Putamen (tissue), 1 donor: ENCODE results near the gene NANOS3.

Experiments used
- DNase-seq: peaks from one replicate; pipeline ENCODE4 v3.0.0-alpha.2; 2016; ENCODE audit warnings: low spot score

NANOS3 gene

GRCh38 chr19:13885826-13886365, 9.0 kb downstream of the NANOS3 start:
- no peak for DNase-seq

DNA sequence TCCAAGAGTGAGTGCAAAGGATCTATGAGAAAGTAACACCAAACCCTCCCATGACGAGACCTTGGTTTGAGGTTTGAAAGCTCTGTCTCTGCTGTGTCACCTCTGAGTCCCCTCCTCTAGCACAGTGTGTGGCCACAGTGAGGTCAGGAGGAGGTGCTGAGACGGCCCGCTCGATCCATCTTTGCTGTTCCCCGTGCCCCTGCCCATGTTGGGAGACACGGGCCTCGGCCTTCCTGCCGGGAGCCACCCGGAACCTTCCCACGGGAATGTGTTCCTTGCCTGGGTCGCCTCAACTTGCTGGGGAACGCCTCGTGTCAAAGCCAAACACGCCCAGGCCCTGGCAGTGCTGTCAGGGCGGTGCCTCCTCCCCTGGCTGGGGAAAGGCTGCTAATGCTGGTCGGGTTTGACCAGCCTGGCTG, 10.1 kb downstream of the NANOS3 start:
- DNase-seq: no peak

GRCh38 chr19:13887517-13887916, 10.6 kb downstream of the NANOS3 start:
- DNase-seq: no peak

GRCh38 chr19:13888281-13888680, 11.3 kb downstream of the NANOS3 start:
- DNase-seq: no peak

DNA sequence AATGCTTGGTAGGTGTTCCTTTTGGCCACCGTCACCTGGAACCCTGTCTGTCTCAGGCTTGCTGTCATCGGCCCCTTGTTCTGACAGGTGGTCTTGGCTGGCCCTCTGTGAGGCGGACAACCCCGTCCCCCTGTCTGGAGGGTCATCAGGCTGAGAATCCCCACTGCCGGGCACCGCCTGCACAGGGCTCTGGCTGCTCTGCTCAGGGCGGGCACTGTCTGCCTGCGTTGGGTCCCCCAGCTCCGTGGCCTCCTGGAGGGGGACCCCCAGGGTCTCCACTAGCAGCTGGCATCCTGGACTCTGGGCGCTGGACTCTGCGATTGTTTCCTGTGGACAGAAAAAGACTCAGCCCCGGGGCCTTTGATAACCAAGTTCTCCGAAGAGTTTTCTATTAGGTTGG, 13.2 kb downstream of the NANOS3 start:
- no peak for DNase-seq

- DNase-seq: no peak
Observed at GRCh38 chr19:13892870-13893269, 15.9 kb downstream of the NANOS3 start.

- DNase-seq: no peak
Observed at GRCh38 chr19:13894552-13894951, 17.6 kb downstream of the NANOS3 start.

DNA sequence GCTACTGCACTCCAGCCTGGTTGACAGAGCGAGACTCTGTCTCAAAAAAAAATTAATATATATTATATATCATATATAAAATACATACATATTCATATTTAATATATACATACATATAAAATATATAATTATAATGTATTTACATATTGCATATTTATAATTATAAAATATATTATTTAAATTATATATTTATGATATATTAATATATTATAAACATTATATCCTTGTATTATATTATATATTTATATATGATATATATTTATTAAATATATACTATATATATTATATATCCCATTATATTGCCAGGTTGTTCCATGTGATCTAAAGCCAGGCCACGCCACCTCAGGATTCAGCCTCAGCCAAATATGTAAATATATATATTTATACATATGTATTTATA, 19.3 kb downstream of the NANOS3 start:
- no peak for DNase-seq

DNA sequence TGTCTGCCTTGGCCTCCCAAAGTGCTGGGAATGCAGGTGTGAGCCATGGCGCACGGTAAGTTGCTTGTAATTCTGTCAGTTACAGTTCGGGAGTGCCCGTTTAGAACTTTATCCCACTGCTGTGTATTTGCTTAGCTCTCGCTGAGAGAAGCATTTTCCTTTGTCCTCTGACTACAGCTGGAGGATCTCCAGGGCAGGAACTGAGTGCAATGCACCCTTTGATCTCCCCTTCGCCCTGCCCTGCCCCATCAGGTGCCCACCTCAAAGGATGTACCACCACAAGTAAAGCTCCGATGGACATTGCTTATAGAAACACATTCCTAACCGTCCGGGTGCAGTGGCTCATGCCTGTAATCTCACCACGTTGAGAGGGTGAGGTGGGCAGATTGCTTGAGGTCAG, 22.5 kb downstream of the NANOS3 start:
- DNase-seq: no peak

DNA sequence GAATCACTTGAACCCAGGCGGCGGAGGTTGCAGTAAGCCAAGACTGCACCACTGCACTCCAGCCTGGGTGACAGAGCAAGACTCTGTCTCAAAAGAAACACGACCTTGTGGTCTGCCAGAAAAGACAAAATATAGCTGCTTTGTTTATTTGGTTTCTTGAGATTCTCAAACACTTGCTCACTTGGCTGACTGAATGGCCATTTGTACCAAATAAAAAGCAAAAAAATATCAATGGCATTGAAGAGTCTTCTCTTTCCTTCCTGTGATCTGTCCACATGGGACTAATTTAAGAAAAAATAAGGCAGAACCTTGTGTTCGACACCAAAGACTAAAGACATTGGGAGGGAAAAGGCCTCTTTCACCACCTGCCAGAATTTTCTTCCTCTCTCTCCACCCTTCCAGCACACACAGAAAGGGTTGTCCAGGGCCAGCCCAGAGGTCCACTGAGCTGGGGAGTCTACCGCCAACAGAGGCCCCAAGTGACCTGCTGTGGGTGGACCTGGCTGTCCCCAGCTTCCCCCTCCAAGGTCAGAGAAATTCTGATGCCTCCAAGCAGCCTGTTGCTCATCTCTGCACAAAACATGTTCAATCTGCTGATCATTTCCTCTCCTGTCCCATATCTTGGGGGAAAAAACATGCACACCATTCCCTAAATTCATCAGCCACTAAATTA, 23.1 kb downstream of the NANOS3 start:
- no peak for DNase-seq

GRCh38 chr19:13902993-13903555, 26.1 kb downstream of the NANOS3 start:
- DNase-seq: no peak

- DNase-seq: peak; percentile 88
Observed at GRCh38 chr19:13905634-13906520, 28.9 kb downstream of the NANOS3 start, which contains the start of the genes BRME1 and CC2D1A. Gene BRME1, minus strand, starts transcription at chr19:13906117. Its CDS starts 1,225 bp downstream, at chr19:13904892. Gene CC2D1A, plus strand, starts transcription at chr19:13906201. Its CDS starts 241 bp downstream, at chr19:13906442.

GRCh38 chr19:13906521-13906904, 29.6 kb downstream of the NANOS3 start:
- DNase-seq: no peak

- no peak for DNase-seq
Observed at GRCh38 chr19:13906910-13907309, 30.0 kb downstream of the NANOS3 start.

GRCh38 chr19:13908674-13909073, 31.7 kb downstream of the NANOS3 start:
- DNase-seq: no peak

DNA sequence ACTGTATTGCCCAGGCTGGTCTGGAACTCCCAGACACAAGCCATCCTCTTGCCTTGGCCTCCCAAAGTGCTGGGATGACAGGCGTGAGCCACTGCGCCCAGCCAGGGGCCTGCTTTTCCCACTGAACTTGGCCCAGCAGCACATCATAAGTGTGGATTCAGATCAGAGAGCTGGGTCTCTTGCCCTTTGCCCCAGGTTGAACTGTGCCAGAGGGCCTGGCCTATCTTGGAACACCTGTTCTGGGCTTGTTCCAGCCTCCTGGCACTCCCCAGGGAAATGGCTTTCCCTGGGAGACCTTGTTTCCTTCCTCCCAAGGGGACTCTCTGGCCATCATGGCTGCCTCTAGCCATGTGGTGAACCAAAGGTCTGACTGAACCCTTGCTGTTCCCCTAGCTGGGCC, 32.5 kb downstream of the NANOS3 start:
- DNase-seq: no peak

- no peak for DNase-seq
Observed at GRCh38 chr19:13913352-13913751, 36.4 kb downstream of the NANOS3 start.

- DNase-seq: no peak
Observed at GRCh38 chr19:13914777-13915176, 37.8 kb downstream of the NANOS3 start.

GRCh38 chr19:13917888-13918406, 41.0 kb downstream of the NANOS3 start:
- no peak for DNase-seq

DNA sequence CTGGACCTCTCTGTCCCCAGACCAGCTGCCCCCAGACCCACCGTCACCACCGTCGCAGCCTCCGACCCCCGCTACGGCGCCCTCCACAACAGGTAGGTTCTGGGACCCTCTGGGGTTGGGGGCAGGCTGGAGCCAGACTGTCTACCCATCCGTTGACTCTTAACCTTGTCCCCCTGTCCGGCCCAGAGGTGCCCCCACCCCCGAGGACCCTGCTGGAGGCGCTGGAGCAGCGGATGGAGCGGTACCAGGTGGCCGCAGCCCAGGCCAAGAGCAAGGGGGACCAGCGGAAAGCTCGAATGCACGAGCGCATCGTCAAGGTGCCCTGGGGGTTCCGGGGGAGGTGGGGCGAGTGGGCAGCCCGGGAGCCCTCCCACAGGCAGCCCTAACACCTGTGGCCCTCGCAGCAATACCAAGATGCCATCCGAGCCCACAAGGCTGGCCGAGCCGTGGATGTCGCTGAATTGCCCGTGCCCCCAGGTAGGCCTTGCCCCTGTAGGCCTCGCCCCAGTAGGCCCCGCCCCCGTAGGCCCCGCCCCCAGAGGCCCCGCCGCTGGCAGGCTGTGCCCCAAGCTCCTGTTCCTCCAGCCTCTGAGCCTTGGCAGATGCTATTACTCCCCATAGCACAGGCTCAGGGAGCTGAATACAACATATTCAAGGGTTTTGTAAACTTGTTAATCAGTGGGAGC, 41.9 kb downstream of the NANOS3 start:
- no peak for DNase-seq

- DNase-seq: no peak
Observed at GRCh38 chr19:13920524-13920923, 43.6 kb downstream of the NANOS3 start.
